Muscle layer of colon (tissue), 2 donors: ENCODE results near the gene KRTAP3-2.

Experiments
- H3K27ac ChIP-seq: one replicate; pipeline ENCODE4 v1.7.0; 2013; ENCODE audit warnings: low read depth, mild to moderate bottlenecking, low read length, moderate library complexity
- H3K27me3 ChIP-seq, 2 donors: one replicate each; pipeline ENCODE4 v1.7.0; 2013; ENCODE audit warnings: low read length in 2 of 2, mild to moderate bottlenecking in 2 of 2; ENCODE audit not compliant: insufficient read depth in 2 of 2, control insufficient read depth in 1 of 2
- H3K36me3 ChIP-seq: one replicate; pipeline ENCODE4 v1.7.0; 2013; ENCODE audit warnings: mild to moderate bottlenecking, low read length; ENCODE audit not compliant: insufficient read depth
- H3K4me1 ChIP-seq: one replicate; pipeline ENCODE4 v1.7.0; 2013; ENCODE audit warnings: mild to moderate bottlenecking, low read length; ENCODE audit not compliant: insufficient read depth
- H3K4me3 ChIP-seq, 2 donors: one replicate each; pipeline ENCODE4 v1.7.0; 2013; ENCODE audit warnings: low read length in 2 of 2, low read depth in 1 of 2, mild to moderate bottlenecking in 1 of 2, moderate library complexity in 1 of 2
- H3K9ac ChIP-seq: one replicate; pipeline ENCODE4 v1.7.0; 2013; ENCODE audit warnings: low read length
- H3K9me3 ChIP-seq: one replicate; pipeline ENCODE4 v1.7.0; 2013; ENCODE audit warnings: mild to moderate bottlenecking, low read length
- donor health status: abdominal sarcoma.
- donor health status: Adenocarcinoma of cecum.

KRTAP3-2 gene

GRCh38 chr17:41024697-41025096 is 25.0 kb upstream of the KRTAP3-2 start:
- Histone ChIP-seq H3K27ac (no peak overlapping the region), H3K9ac (no peak overlapping the region), H3K9me3 (no peaks in the 10 kb centered on the region), H3K4me1 (no peaks in the 10 kb centered on the region), H3K4me3 (no peak overlapping the region), H3K36me3 (no peaks in the 10 kb centered on the region), H3K27me3 (peaks cover 0 to 2% of the 10 kb centered on the region in 2 donors)

GRCh38 chr17:41020336-41020735 is 20.6 kb upstream of the KRTAP3-2 start:
- H3K27me3 ChIP-seq = no peaks in the 10 kb centered on the region
- no peak overlapping the region for H3K27ac ChIP-seq
- no peak overlapping the region for H3K9ac ChIP-seq
- no peak overlapping the region for H3K4me3 ChIP-seq
- no peaks in the 10 kb centered on the region for H3K36me3 ChIP-seq
- no peaks in the 10 kb centered on the region for H3K4me1 ChIP-seq
- no peaks in the 10 kb centered on the region for H3K9me3 ChIP-seq

- Histone ChIP-seq H3K4me3 (no peak overlapping the region), H3K27ac (no peak overlapping the region), H3K4me1 (no peaks in the 10 kb centered on the region), H3K9me3 (no peaks in the 10 kb centered on the region), H3K36me3 (no peaks in the 10 kb centered on the region), H3K9ac (no peak overlapping the region), H3K27me3 (peaks cover 0 to 3% of the 10 kb centered on the region in 2 donors)
Observed at GRCh38 chr17:41019415-41019814, 19.7 kb upstream of the KRTAP3-2 start.

- Histone ChIP-seq H3K4me3 (no peak overlapping the region), H3K27ac (no peak overlapping the region), H3K36me3 (no peaks in the 10 kb centered on the region), H3K27me3 (peaks cover 0 to 3% of the 10 kb centered on the region in 2 donors), H3K9ac (no peak overlapping the region), H3K9me3 (no peaks in the 10 kb centered on the region), H3K4me1 (no peaks in the 10 kb centered on the region)
Observed at GRCh38 chr17:41018541-41018940, 18.8 kb upstream of the KRTAP3-2 start.

GRCh38 chr17:41016578-41017215 is 17.0 kb upstream of the KRTAP3-2 start:
- no peak overlapping the region for H3K27ac ChIP-seq
- H3K36me3 ChIP-seq = no peaks in the 10 kb centered on the region
- H3K9ac ChIP-seq = no peak overlapping the region
- no peaks in the 10 kb centered on the region for H3K9me3 ChIP-seq
- peaks cover 0 to 3% of the 10 kb centered on the region in 2 donors for H3K27me3 ChIP-seq
- H3K4me1 ChIP-seq = no peaks in the 10 kb centered on the region
- no peak overlapping the region for H3K4me3 ChIP-seq

DNA sequence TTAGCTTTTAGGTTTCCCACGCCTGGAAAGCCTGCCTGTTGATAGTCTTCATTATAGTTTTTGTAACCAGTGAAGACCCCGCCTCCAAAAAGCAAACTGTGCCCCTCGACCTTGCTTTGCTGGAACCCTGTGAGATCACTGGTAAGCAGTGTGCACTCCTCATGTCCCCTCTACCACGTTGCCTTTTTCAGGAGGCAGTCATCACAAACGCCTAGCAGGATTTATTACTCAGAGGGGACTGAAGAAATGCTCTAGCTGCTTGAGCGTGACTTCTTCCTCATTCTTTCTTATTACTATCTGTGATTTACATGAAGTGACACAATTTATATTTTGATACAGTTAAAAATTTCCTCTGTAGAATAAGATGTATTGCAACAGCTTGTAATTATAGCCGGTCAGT is 15.7 kb upstream of the KRTAP3-2 start:
- Histone ChIP-seq H3K4me1 (no peaks in the 10 kb centered on the region), H3K36me3 (no peaks in the 10 kb centered on the region), H3K9me3 (no peaks in the 10 kb centered on the region), H3K27ac (no peak overlapping the region), H3K27me3 (peaks cover 0 to 3% of the 10 kb centered on the region in 2 donors), H3K9ac (no peak overlapping the region), H3K4me3 (no peak overlapping the region)

GRCh38 chr17:41013606-41014005 is 13.9 kb upstream of the KRTAP3-2 start:
- no peaks in the 10 kb centered on the region for H3K9me3 ChIP-seq
- H3K4me3 ChIP-seq = no peak overlapping the region
- peaks cover 0 to 3% of the 10 kb centered on the region in 2 donors for H3K27me3 ChIP-seq
- no peak overlapping the region for H3K27ac ChIP-seq
- no peaks in the 10 kb centered on the region for H3K4me1 ChIP-seq
- no peaks in the 10 kb centered on the region for H3K36me3 ChIP-seq
- H3K9ac ChIP-seq = no peak overlapping the region

- Histone ChIP-seq H3K27me3 (peaks cover 0 to 3% of the 10 kb centered on the region in 2 donors), H3K4me3 (no peak overlapping the region), H3K36me3 (no peaks in the 10 kb centered on the region), H3K27ac (no peak overlapping the region), H3K9me3 (no peaks in the 10 kb centered on the region), H3K4me1 (no peaks in the 10 kb centered on the region), H3K9ac (no peak overlapping the region)
Observed at GRCh38 chr17:41013181-41013580, 13.5 kb upstream of the KRTAP3-2 start.

DNA sequence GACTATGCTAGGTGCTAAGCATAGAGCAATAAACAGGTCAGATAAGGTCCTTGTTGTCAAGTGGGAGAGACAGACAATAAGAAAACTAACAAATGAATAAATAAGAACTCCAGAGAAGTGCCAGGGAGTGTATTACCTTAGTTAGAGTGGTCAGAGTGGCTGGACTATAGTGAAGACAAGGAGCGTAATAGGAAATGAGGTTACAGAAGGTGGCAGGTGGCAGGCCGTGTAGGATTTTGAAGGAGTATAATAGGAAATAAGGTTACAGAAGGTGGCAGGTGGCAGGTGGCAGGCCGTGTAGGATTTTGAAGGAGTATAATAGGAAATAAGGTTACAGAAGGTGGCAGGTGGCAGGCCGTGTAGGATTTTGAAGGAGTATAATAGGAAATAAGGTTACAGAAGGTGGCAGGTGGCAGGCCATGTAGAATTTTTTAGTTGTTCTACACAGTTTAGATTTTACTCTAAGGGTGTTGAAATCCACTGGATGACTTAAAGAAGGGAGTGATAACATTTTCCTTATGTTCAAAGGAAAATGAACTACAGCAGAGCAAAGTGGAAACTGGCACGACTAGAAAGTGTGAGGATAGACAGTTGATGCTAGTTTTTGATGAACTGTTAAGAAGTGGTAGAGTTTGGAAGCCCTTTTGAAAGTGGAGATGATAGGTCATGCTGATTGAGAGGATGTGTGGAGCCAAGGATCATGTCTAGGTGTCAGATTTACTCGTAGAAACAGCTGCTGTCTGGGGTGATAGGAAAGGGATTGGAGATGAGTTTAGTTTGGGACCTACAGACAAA is 12.8 kb upstream of the KRTAP3-2 start:
- no peaks in the 10 kb centered on the region for H3K4me1 ChIP-seq
- H3K36me3 ChIP-seq = no peaks in the 10 kb centered on the region
- no peak overlapping the region for H3K27ac ChIP-seq
- no peaks in the 10 kb centered on the region for H3K9me3 ChIP-seq
- no peak overlapping the region for H3K9ac ChIP-seq
- H3K27me3 ChIP-seq = peaks cover 0 to 3% of the 10 kb centered on the region in 2 donors
- H3K4me3 ChIP-seq = no peak overlapping the region

DNA sequence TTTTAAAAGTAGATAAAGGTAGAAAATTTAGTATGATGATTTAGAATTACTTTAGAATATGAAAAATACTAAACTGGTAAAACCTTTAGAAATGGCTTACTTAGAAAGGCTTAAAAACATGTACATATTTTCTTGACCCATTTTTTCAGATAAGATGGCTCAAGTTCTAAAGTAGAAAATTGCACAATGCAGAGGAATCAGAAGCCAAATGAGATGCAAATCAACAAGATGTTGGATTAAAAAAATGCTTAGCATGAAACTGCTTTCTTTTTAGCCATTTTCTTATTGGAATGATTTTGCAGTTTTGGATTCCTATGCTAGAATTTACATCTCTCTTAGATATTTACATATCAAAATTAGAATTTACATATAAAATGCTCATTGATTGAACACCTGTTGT is 10.7 kb upstream of the KRTAP3-2 start:
- Histone ChIP-seq H3K9ac (no peak overlapping the region), H3K4me1 (no peaks in the 10 kb centered on the region), H3K27me3 (peaks cover 0 to 3% of the 10 kb centered on the region in 2 donors), H3K4me3 (no peak overlapping the region), H3K27ac (no peak overlapping the region), H3K36me3 (no peaks in the 10 kb centered on the region), H3K9me3 (no peaks in the 10 kb centered on the region)

GRCh38 chr17:41009936-41010335 is 10.2 kb upstream of the KRTAP3-2 start:
- no peak overlapping the region for H3K4me3 ChIP-seq
- H3K36me3 ChIP-seq = no peaks in the 10 kb centered on the region
- H3K4me1 ChIP-seq = no peaks in the 10 kb centered on the region
- H3K9me3 ChIP-seq = no peaks in the 10 kb centered on the region
- H3K27me3 ChIP-seq = peaks cover 0 to 3% of the 10 kb centered on the region in 2 donors
- H3K27ac ChIP-seq = no peak overlapping the region
- no peak overlapping the region for H3K9ac ChIP-seq
